Prostate gland (tissue), 2 donors: ENCODE measurements around the gene CEP41.

Experiments used
- CTCF ChIP-seq, 4 experiments: fragments of 200-600 bp in 2 of 4; fragments of 450-650 bp in 2 of 4; sonication (generic) in 2 of 4; IDR thresholded peaks; 1 replicate in 3 of 4; 2 replicates in 1 of 4; pipeline ENCODE4 v1.5.1; 2016 to 2019; ENCODE audit warnings: antibody characterized with exemption in 4 of 4, mild to moderate bottlenecking in 2 of 4, moderate library complexity in 2 of 4
- POLR2A ChIP-seq: fragments of 450-650 bp; IDR thresholded peaks from one replicate; pipeline ENCODE4 v1.6.1; 2016; ENCODE audit warnings: antibody characterized with exemption, mild to moderate bottlenecking
- POLR2AphosphoS5 ChIP-seq: sonication (generic); formaldehyde crosslinking; IDR thresholded peaks from one replicate; pipeline ENCODE4 v1.6.1; 2017; ENCODE audit warnings: antibody characterized with exemption

GRCh38 chr7:130486954-130487436 is 46.2 kb upstream of the CEP41 start:
- TF ChIP-seq CTCF (IDR thresholded peaks at IDR 0.05) (no peak), POLR2A (no peak), POLR2AphosphoS5 (no peak)
